AML-193 (cell line): ENCODE data around the gene CA5A.
"Not testable (repeated sequence)": the region's sequence is repeated elsewhere in the genome, so short reads cannot be mapped to it uniquely, and the experiment has no call there.

ENCODE experiments used
- DNase-seq, 2 experiments: peaks; one replicate each; lab custom pipeline; 2025; lab: John Stamatoyannopoulos, UW

The CA5A gene

GRCh38 chr16:87922250-87922871, 14.0 kb downstream of the CA5A start:
- DNase-seq, result no peak

- DNase-seq, result no peak
Observed at GRCh38 chr16:87921236-87921773, 15.0 kb downstream of the CA5A start.

GRCh38 chr16:87919681-87919994, 16.7 kb downstream of the CA5A start:
- no peak for DNase-seq

- DNase-seq, result no peak
Observed at GRCh38 chr16:87918866-87919680, 17.3 kb downstream of the CA5A start.

- DNase-seq, result no peak
Observed at GRCh38 chr16:87918338-87918737, 18.0 kb downstream of the CA5A start.

- no peak for DNase-seq
Observed at GRCh38 chr16:87917503-87917902, 18.8 kb downstream of the CA5A start.

GRCh38 chr16:87914812-87915211, 21.5 kb downstream of the CA5A start:
- DNase-seq, result no peak

- not testable (repeated sequence) for DNase-seq
Observed at GRCh38 chr16:87914021-87914725, 22.2 kb downstream of the CA5A start.

GRCh38 chr16:87912691-87913090, 23.6 kb downstream of the CA5A start:
- not testable (repeated sequence) for DNase-seq

- not testable (repeated sequence) for DNase-seq
Observed at GRCh38 chr16:87911106-87911763, 25.1 kb downstream of the CA5A start.

GRCh38 chr16:87909203-87909935, 27.0 kb downstream of the CA5A start:
- DNase-seq, result peak; percentile 41 to 55

GRCh38 chr16:87908101-87908500, 28.2 kb downstream of the CA5A start:
- DNase-seq, result not testable (repeated sequence)

GRCh38 chr16:87905521-87905920, 30.8 kb downstream of the CA5A start:
- not testable (repeated sequence) for DNase-seq

GRCh38 chr16:87904963-87905362, 31.4 kb downstream of the CA5A start:
- DNase-seq, result not testable (repeated sequence)

GRCh38 chr16:87900489-87900888, 35.8 kb downstream of the CA5A start:
- not testable (repeated sequence) for DNase-seq

- DNase-seq, result no peak
Observed at GRCh38 chr16:87897521-87898505, 38.5 kb downstream of the CA5A start.

GRCh38 chr16:87896924-87897520, 39.3 kb downstream of the CA5A start:
- not testable (repeated sequence) for DNase-seq

- peak; percentile 17 to 37 for DNase-seq
Observed at GRCh38 chr16:87896176-87896890, 40.0 kb downstream of the CA5A start.

GRCh38 chr16:87895641-87896141, 40.6 kb downstream of the CA5A start:
- peak; percentile 30 to 57 for DNase-seq
